Measurements from ENCODE around the gene GATA6. TPM values are rescaled to one million over a fixed set of nuclear protein-coding genes. Genes with fewer than 3 reads are reported as not detected.

Gene GATA6
- total RNA-seq, 2 donors from 2014 or later = 106 to 158 TPM

GRCh38 chr18:22167091-22167470 is 2.3 kb upstream of the GATA6 start:
- DNase-seq = peak; percentile 72
- H3K4me1 ChIP-seq (ENCODE audit: control insufficient read depth, insufficient read depth, low read length) = peaks cover 15% of the 10 kb centered on the region
- H3K4me1 Mint-ChIP-seq = peaks cover 29% of the 10 kb centered on the region
- peaks cover 33% of the 10 kb centered on the region for H3K36me3 Mint-ChIP-seq (ENCODE audit: low read depth)
- H3K4me3 ChIP-seq (ENCODE audit: low read length) = peak overlapping the region; percentile 100
- H3K9ac ChIP-seq (ENCODE audit: extremely low read depth, low read length, poor library complexity, severe bottlenecking) = peak overlapping the region; percentile 99
- no peaks in the 10 kb centered on the region for H3K9me3 Mint-ChIP-seq
- H3K27me3 Mint-ChIP-seq (ENCODE audit: insufficient read depth) = peaks cover 69% of the 10 kb centered on the region
- H3K9me3 ChIP-seq (ENCODE audit: control insufficient read depth, low read length) = no peaks in the 10 kb centered on the region
- 0 to 1% methylated on average over 14 to 25 of the region's 25 CpGs for WGBS, 2 experiments (ENCODE audit: insufficient coverage in 1 of 2, insufficient read length in 1 of 2)
- no peak for TF ChIP-seq CTCF (conservative IDR thresholded peaks at IDR 0.05)
- H3K4me3 Mint-ChIP-seq = peak overlapping the region; percentile 98
- H3K27ac Mint-ChIP-seq = peak overlapping the region; percentile 97
- peaks cover 47% of the 10 kb centered on the region for H3K36me3 ChIP-seq (ENCODE audit: control insufficient read depth, insufficient read depth, low read length)
- peaks cover 28% of the 10 kb centered on the region for H3K27me3 ChIP-seq (ENCODE audit: control insufficient read depth, insufficient read depth, low read length, poor library complexity, severe bottlenecking)
- H3K27ac ChIP-seq (ENCODE audit: low read depth, low read length) = no peak overlapping the region

GRCh38 chr18:22167471-22168241 is 1.7 kb upstream of the GATA6 start:
- 0 to 2% methylated on average over 10 to 32 of the region's 34 CpGs for WGBS, 2 experiments (ENCODE audit: insufficient coverage in 1 of 2, insufficient read length in 1 of 2)
- DNase-seq = peak; percentile 84
- Mint-ChIP-seq H3K9me3 (no peaks in the 10 kb centered on the region), H3K4me3 (peak overlapping the region; percentile 98), H3K4me1 (peaks cover 25% of the 10 kb centered on the region), H3K27ac (peak overlapping the region; percentile 97), H3K36me3 (ENCODE audit: low read depth) (peaks cover 38% of the 10 kb centered on the region), H3K27me3 (ENCODE audit: insufficient read depth) (peaks cover 73% of the 10 kb centered on the region)
- Histone ChIP-seq H3K4me1 (ENCODE audit: control insufficient read depth, insufficient read depth, low read length) (peaks cover 13% of the 10 kb centered on the region), H3K27me3 (ENCODE audit: control insufficient read depth, insufficient read depth, low read length, poor library complexity, severe bottlenecking) (peaks cover 34% of the 10 kb centered on the region), H3K27ac (ENCODE audit: low read depth, low read length) (no peak overlapping the region), H3K4me3 (ENCODE audit: low read length) (peak overlapping the region; percentile 100), H3K9me3 (ENCODE audit: control insufficient read depth, low read length) (peaks cover 5% of the 10 kb centered on the region), H3K9ac (ENCODE audit: extremely low read depth, low read length, poor library complexity, severe bottlenecking) (peak overlapping the region; percentile 99), H3K36me3 (ENCODE audit: control insufficient read depth, insufficient read depth, low read length) (peaks cover 53% of the 10 kb centered on the region)
- no peak for TF ChIP-seq CTCF (conservative IDR thresholded peaks at IDR 0.05)

- WGBS, 2 experiments (ENCODE audit: insufficient coverage in 1 of 2, insufficient read length in 1 of 2) = 0 to 1% methylated on average over 13 to 36 of the region's 36 CpGs
- Mint-ChIP-seq H3K4me3 (peak overlapping the region; percentile 98), H3K9me3 (no peaks in the 10 kb centered on the region), H3K27me3 (ENCODE audit: insufficient read depth) (peaks cover 73% of the 10 kb centered on the region), H3K36me3 (ENCODE audit: low read depth) (peaks cover 46% of the 10 kb centered on the region), H3K27ac (peak overlapping the region; percentile 97), H3K4me1 (peaks cover 23% of the 10 kb centered on the region)
- H3K27ac ChIP-seq (ENCODE audit: low read depth, low read length) = no peak overlapping the region
- peaks cover 42% of the 10 kb centered on the region for H3K27me3 ChIP-seq (ENCODE audit: control insufficient read depth, insufficient read depth, low read length, poor library complexity, severe bottlenecking)
- DNase-seq = peak; percentile 77
- H3K4me3 ChIP-seq (ENCODE audit: low read length) = peak overlapping the region; percentile 100
- H3K36me3 ChIP-seq (ENCODE audit: control insufficient read depth, insufficient read depth, low read length) = peaks cover 56% of the 10 kb centered on the region
- peak overlapping the region; percentile 99 for H3K9ac ChIP-seq (ENCODE audit: extremely low read depth, low read length, poor library complexity, severe bottlenecking)
- H3K9me3 ChIP-seq (ENCODE audit: control insufficient read depth, low read length) = peaks cover 6% of the 10 kb centered on the region
- TF ChIP-seq CTCF (conservative IDR thresholded peaks at IDR 0.05) = peak; percentile 50
- peaks cover 5% of the 10 kb centered on the region for H3K4me1 ChIP-seq (ENCODE audit: control insufficient read depth, insufficient read depth, low read length)
These were observed 948 bp upstream of the GATA6 start for GRCh38 chr18:22168360-22168921.

All from endodermal cell (in vitro differentiated cells).